ENCODE results near the gene HAPLN2.
"Not testable (repeated sequence)": the region's sequence is repeated elsewhere in the genome, so short reads cannot be mapped to it uniquely, and the experiment has no call there.

The HAPLN2 gene

GRCh38 chr1:156622581-156623297, 3.5 kb downstream of the HAPLN2 start:
- DNase-seq (ENCODE audit: low spot score): no peak

- DNase-seq (ENCODE audit: low spot score): no peak
Observed at GRCh38 chr1:156623946-156624813, 5.0 kb downstream of the HAPLN2 start.

GRCh38 chr1:156624814-156625435, 5.7 kb downstream of the HAPLN2 start:
- no peak for DNase-seq (ENCODE audit: low spot score)

GRCh38 chr1:156625436-156626078, 6.3 kb downstream of the HAPLN2 start:
- peak; percentile 49 for DNase-seq (ENCODE audit: low spot score)

GRCh38 chr1:156626079-156626438, 6.8 kb downstream of the HAPLN2 start:
- DNase-seq (ENCODE audit: low spot score): no peak

- DNase-seq (ENCODE audit: low spot score): peak; percentile 47
Observed at GRCh38 chr1:156627313-156627880, 8.2 kb downstream of the HAPLN2 start.

GRCh38 chr1:156629823-156630449, 10.7 kb downstream of the HAPLN2 start:
- no peak for DNase-seq (ENCODE audit: low spot score)

- not testable (repeated sequence) for DNase-seq (ENCODE audit: low spot score)
Observed at GRCh38 chr1:156631152-156631551, 11.9 kb downstream of the HAPLN2 start.

- DNase-seq (ENCODE audit: low spot score): no peak
Observed at GRCh38 chr1:156632355-156632754, 13.1 kb downstream of the HAPLN2 start.

GRCh38 chr1:156638189-156638985, 19.2 kb downstream of the HAPLN2 start:
- no peak for DNase-seq (ENCODE audit: low spot score)

- no peak for DNase-seq (ENCODE audit: low spot score)
Observed at GRCh38 chr1:156639601-156640101, 20.4 kb downstream of the HAPLN2 start.

GRCh38 chr1:156640842-156641706, 21.9 kb downstream of the HAPLN2 start:
- DNase-seq (ENCODE audit: low spot score): no peak

GRCh38 chr1:156641761-156642264, 22.6 kb downstream of the HAPLN2 start, which contains the start of gene BCAN:
TSS of gene BCAN (plus strand) at chr1:156642117. CDS start at chr1:156646055, 3,938 bp downstream.
- DNase-seq (ENCODE audit: low spot score): no peak

- DNase-seq (ENCODE audit: low spot score): no peak
Observed at GRCh38 chr1:156642265-156643048, 23.2 kb downstream of the HAPLN2 start.

- DNase-seq (ENCODE audit: low spot score): no peak
Observed at GRCh38 chr1:156643049-156643777, 24.0 kb downstream of the HAPLN2 start.

- DNase-seq (ENCODE audit: low spot score): no peak
Observed at GRCh38 chr1:156643778-156644092, 24.5 kb downstream of the HAPLN2 start.

- DNase-seq (ENCODE audit: low spot score): no peak
Observed at GRCh38 chr1:156644146-156644545, 24.9 kb downstream of the HAPLN2 start.

GRCh38 chr1:156644640-156645039, 25.4 kb downstream of the HAPLN2 start:
- no peak for DNase-seq (ENCODE audit: low spot score)
